NCI-H2227 (cell line): ENCODE results near the gene HES4.
A peak's percentile ranks its signal among the peaks of the same experiment; 100 is the strongest.
"Not testable (repeated sequence)": the region's sequence is repeated elsewhere in the genome, so short reads cannot be mapped to it uniquely, and the experiment has no call there.

Experiments used
- DNase-seq: peaks from one replicate; lab custom pipeline; 2025; ENCODE audit not compliant: unreplicated experiment; lab: John Stamatoyannopoulos, UW

The HES4 gene

DNA sequence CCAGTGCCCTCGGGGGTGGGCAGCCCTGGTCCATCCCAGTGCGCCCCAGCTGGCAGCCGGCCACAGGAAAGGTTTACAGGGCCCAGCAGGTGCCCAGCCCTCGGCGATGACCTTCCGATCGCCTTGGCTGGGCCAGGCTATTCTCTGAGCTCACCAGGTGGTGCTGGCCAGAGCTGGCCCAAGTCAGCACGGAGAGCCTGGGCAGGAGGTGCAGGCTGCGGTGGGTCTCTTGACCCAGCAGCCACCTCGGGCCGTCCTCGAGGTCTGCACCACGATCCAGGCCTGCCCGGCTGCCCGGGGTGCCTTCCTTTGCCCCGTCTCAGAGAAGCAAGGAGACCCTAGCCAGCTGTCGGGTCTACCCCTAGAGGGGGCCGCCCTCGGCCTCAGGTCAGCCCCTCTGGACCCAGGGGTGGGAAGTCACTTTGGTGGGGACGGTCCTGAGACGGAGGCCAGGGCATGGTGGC, 18.4 kb downstream of the HES4 start:
- DNase-seq: no peak

DNA sequence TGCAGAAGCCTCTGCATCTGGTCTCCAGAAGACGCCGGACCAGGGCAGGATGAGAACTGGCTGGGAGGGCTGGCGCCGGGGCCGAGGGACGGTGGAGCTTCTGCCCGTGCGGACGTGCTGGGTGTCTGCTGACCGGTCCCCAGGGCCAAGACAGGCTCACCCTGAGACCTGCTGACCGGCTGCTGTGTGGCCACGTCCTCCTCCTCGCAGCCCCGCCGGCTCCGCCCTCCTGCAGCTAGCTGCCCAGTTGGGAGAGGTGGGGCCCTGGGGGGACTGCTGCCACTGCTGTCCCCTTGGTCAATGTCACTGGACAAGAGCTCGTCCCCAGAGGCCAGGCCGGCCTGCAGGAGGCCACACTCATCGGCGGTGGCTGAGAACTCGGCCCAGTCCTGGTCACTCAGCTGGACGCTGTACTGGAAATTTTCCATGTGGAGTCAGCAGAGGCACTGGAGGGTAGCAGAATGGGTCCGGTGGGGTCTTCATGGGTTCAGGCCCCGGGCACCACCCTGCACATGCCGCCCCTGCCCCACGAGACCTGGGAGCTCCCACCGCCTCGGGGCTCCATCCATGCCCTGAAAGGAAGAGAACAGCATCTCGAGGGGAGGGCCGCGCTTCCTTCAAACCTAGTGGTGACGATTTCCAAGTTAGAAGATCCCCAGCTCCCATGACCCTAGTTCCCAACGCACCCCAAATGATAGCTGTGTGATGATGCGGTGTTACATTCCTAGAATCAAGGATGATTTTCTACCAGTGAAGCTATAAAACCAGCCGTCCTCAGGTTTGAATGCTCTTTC, 19.1 kb downstream of the HES4 start:
- no peak for DNase-seq

- no peak for DNase-seq
Observed at GRCh38 chr1:980137-980571, 19.7 kb downstream of the HES4 start.

DNA sequence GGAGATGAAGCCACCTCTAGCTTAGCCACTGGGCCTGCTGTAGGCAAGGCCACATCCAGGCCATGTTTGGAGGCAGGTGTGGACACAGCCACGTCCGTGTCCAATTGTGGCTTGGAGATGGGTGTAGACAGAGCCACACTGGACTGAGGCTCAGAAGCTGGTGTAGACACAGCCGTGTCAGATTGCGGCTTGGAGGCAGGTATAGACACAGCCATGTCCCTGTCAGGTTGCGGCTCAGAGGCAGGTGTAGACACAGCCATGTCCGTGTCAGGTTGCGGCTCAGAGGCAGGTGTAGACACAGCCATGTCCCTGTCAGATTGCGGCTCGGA, 20.2 kb downstream of the HES4 start:
- DNase-seq: no peak

- no peak for DNase-seq
Observed at GRCh38 chr1:978835-979743, 20.8 kb downstream of the HES4 start.

GRCh38 chr1:978069-978834, 21.6 kb downstream of the HES4 start:
- no peak for DNase-seq

DNA sequence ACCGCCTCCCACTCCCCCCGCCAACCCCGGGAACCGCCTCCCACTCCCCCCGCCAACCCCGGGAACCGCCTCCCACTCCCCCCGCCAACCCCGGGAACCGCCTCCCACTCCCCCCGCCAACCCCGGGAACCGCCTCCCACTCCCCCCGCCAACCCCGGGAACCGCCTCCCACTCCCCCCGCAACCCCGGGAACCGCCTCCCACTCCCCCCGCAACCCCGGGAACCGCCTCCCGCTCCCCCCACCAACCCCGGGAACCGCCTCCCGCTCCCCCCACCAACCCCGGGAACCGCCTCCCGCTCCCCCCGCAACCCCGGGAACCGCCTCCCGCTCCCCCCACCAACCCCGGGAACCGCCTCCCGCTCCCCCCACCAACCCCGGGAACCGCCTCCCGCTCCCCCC, 23.1 kb downstream of the HES4 start:
- DNase-seq: not testable (repeated sequence)

DNA sequence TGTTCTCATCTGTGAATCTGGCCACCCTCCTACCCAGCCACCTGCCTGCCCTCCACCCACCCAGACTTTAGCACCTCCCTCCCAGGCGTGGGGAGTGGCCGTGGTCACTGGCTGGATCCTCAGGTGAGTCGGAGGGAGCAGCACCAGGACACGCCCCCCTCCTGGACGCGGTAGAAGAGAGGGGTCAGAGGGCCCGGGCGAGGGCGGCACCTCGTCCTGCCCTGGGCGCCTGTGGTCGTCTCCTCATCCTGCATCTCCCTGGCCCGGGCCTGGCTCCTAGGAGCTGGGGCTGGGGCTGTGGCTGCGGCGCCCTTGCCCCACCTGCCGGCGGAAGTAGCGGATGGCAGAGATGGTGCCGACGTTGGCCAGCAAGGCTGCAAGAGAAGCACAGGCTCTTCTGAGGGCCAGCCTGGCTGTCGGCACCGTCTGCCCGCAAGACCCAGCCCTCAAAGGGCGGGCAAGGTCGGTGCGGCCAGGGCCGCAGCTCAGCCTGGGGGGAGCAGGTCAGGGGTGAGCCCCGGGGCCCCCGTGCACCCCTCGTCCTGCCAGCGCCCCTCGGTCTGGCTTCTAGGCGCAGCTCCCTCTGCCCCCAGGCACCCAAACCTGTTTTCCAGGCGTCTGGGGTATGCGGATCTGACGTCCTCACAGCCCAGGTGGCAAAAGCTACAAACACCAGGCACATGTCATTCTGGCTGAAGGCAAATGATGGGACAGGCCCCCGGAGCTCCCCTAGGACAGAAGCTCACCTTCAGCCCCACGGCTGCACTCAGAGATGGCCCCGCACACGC, 23.8 kb downstream of the HES4 start:
- DNase-seq: peak; percentile 82

DNA sequence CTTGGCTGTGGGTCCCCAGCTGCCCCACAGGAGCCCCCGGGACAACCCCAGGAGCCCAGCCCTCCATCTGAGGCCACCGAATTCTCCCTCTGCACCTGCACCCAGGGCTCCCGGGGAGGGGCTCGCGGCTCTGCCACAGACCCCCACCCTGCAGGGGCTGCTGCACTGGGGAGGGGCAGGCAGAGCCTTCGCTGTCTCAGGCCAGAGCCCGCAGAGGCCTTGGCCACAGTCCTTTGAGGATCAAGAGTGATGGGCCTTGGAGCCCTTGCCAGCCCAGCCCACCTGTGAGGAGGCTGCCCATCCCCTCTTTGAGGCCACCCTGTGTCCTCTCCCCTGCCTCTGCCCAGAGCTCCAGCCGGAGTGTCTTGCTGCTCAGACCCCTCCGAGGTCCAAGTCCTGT, 24.5 kb downstream of the HES4 start:
- no peak for DNase-seq

DNA sequence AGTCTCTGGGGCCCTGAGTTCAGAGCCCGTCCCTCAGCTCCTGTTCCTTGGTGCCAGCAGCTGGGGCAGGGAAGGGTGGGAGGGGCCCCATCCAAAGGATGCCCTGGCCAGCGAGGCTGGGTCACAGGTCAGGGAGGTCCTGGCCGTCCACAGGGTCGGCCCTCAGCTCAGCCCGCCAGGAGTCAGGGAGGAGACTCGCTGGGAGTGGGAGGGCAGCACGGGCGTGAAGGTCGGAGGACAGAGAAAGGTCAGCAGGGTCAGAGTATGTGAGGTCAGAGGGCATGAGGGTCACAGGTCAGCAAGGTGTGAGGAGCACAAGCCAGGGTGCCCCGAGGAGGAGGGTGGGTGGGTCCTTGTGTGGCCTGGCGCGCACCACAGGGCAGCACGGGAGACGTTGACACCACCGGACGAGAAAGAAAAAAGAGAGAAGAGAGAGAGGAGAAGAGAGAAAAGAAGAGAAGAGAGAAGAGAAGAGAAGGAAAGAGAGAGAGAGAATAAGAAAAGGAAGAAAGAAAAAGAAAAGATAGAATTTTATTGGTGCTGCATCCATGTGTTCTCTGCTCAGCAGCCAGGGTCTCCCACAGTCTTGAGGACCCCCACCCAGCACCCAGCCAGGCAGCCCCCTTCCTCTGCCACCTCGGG, 25.1 kb downstream of the HES4 start:
- DNase-seq: no peak

DNA sequence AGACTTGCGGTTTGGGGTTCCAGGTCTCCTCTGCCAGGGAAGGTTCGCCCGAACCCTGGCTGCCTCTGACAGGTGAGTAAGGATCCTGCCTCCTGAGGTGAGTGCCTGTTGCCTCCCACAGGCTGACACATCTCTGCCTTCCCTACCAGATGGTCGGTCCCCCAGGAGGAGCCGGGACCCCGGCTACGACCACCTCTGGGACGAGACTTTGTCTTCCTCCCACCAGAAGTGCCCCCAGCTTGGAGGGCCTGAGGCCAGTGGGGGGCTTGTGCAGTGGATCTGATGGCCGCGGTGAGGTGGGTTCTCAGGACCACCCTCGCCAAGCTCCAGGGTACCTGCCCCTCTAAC, 25.6 kb downstream of the HES4 start:
- DNase-seq: no peak

DNA sequence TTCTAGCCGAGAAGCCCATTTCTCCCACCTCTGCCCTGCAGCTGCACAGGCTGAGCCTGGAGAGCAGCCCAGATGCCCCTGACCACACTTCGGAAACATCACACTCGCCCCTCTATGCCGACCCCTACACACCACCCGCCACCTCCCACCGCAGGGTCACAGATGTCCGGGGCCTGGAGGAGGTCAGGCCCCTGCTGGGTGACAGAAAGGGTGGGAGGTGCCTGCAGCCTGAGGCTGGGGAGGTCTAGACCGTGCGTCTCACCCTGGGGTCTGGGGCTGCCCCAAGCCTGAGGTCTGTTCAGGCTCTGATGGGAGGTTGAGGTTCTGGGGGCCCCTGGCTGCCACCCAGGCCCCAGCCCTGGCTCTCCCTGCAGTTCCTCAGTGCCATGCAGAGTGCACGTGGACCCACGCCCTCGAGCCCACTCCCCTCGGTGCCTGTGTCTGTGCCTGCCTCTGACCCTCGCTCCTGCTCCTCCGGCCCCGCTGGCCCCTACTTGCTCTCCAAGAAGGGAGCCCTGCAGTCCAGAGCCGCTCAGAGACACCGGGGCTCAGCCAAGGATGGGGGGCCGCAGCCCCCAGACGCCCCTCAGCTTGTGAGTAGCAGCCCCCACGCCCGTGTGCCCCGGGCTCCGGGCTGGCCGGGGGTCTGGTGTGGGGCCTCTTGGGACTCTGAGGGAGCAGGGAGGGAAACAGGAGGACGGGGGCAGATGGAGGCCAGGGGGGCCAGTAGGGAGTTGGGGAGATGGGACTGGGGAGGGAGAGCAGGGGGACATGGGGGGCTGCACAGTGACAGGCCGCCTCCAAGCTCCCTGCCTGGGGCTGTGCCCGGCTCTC, 26.2 kb downstream of the HES4 start:
- DNase-seq: no peak

DNA sequence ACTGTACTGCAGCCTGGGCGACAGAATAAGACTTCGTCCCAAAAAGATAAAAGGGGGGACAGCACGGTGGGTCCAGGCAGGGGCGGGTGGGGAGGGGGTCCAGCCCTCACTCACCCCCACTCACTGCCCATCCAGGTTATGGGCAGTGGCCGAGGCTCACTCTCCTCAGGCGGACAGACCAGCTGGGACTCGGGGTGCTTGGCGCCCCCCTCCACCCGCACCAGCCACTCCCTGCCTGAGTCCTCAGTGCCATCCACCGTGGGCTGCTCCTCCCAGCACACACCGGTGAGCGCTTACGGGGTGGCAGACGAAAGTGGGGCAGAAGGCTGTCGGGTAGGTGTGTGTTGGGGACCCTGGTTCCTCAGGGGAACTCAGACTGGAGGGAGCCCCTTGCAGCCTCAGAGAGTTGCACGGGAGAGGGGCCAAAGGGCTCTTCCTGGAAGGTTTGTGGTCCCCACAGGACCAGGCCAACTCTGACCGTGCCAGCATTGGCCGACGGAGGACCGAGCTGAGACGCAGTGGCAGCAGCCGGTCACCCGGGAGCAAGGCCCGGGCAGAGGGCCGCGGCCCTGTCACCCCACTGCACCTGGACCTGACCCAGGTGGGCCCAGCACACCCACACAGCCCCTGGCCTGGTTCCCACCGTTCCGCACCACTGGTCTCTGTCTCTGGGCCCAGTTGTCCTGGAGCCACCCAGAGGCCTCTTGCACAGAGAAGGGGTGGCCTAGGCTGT, 27.0 kb downstream of the HES4 start:
- no peak for DNase-seq

DNA sequence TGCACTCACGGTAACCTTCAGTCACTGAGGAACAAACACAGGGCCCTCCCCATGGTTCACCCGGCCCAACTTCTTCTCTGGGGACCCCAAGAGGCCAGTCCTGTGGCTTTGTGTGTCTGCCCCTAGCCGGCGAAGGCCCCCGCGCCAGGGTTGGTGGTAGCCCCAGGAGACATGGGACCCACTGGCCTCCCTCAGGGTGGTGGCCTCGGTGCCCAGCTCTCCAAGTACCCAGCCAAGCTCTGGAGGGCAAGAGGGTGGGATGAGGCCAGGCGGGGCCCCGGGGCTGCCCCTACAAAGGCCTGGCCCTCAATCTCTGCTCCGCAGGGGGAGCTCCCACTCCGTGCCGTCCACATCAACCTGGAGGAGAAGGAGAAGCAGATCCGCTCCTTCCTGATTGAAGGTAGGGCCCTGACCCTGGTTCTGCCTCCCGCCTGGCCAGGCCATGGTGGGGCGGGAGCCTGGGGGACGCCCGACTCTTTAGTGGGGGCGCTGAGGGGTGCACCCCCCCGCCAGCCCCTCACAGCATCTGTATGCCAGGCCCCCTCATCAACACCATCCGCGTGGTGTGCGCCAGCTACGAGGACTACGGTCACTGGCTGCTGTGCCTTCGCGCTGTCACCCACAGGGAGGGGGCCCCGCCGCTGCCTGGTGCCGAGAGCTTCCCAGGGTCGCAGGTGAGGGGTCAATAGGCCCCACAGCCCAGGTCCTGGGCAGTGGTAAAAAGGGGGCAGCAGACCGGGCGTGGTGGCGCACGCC, 28.0 kb downstream of the HES4 start:
- DNase-seq: no peak

- no peak for DNase-seq
Observed at GRCh38 chr1:970973-971730, 28.7 kb downstream of the HES4 start.

DNA sequence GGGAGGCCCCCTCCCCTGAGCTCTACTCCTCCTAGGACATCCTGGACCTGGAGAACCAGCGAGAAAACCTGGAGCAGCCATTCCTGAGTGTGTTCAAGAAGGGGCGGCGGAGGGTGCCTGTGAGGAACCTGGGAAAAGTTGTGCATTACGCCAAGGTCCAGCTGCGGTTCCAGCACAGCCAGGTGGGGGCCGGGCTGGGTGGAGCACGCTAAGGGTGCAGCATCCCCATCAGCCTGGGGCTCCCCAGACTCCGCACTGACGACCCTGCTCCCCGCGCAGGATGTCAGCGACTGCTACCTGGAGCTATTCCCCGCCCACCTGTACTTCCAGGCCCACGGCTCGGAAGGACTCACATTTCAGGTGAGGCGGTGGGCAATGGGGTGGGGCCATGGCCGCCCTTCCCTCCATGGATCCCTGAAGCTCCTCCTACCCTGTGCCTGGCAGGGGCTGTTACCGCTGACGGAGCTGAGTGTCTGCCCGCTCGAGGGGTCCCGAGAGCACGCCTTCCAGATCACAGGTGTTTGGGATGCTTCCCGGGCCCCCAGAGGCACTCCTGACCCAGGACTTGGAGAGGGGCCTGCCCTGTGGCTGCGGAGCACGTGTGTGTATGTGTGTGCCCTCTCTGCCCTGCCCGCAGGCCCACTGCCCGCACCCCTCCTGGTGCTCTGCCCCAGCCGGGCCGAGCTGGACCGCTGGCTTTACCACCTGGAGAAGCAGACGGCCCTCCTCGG, 29.5 kb downstream of the HES4 start:
- DNase-seq: no peak
